ENCODE measurements around the gene RAB11FIP4. TPM values are rescaled to one million over a fixed set of nuclear protein-coding genes. Genes with fewer than 3 reads are reported as not detected.

The RAB11FIP4 gene
- total and polyA plus RNA-seq, 4 experiments from 2014 or later, result 8.3 to 47.4 (median 30.0) TPM

DNA sequence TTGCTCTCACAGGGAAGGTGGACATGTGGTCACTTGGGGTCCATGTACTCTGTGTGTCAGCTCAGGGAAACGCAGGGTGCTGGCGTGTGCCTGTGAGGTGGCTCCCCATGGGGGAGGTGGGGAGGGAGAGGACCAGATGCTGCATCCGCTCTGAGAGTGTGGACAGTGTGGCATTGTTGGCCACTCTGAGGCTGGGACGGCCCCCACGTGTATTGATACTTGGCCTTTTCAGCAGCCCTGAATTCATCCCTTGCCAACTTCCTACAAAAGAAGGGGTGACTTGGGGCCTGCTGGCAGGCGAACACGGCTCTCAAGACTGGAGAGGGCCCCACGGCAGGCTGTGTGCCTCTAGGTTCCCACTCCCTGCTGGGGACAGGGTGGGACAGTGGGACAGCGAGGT lies 120.1 kb downstream of the RAB11FIP4 start:
- Histone ChIP-seq H3K36me3 (ENCODE audit: insufficient read depth, low read length) (no peaks in the 10 kb centered on the region), H3K4me1 (ENCODE audit: insufficient read depth, low read length) (peaks cover 52% of the 10 kb centered on the region), H3K4me3 (ENCODE audit: low read length in 2 of 2) (no peak overlapping the region), H3K9me3 (ENCODE audit: control insufficient read depth in 1 of 2, low read length in 2 of 2) (no peaks in the 10 kb centered on the region), H3K27ac (ENCODE audit: low read depth, low read length) (peak overlapping the region; percentile 72), H3K27me3 (ENCODE audit: insufficient read depth, low read length) (no peaks in the 10 kb centered on the region)
- Mint-ChIP-seq H3K4me3 (peak overlapping the region in 1 of 8 donors; percentile 43), H3K4me1 (peaks cover 35 to 79% (median 53%) of the 10 kb centered on the region in 4 donors), H3K27me3 (no peaks in the 10 kb centered on the region), H3K9me3 (no peaks in the 10 kb centered on the region), H3K27ac (peak overlapping the region in 6 of 7 donors; percentile 94 to 99 (median 98)), H3K36me3 (peaks cover 3 to 4% of the 10 kb centered on the region in 2 donors)
- DNase-seq, result no peak
- intact Hi-C loops (cut with micrococcal nuclease), result no loop called here
- ChIA-PET POLR2A (ENCODE audit: partially characterized antibody) (interaction anchor here (0.8 to 11.1 kb wide), 3 partner anchors 10 to 41 kb away, joined by 3 to 332 read pairs (median 3); no protein-coding TSS in a partner anchor), CTCF (ENCODE audit: partially characterized antibody) (interaction anchor here (0.8 to 5.4 kb wide), 6 partner anchors 13 to 144 kb away, joined by 3 to 51 read pairs (median 18); no protein-coding TSS in a partner anchor)

DNA sequence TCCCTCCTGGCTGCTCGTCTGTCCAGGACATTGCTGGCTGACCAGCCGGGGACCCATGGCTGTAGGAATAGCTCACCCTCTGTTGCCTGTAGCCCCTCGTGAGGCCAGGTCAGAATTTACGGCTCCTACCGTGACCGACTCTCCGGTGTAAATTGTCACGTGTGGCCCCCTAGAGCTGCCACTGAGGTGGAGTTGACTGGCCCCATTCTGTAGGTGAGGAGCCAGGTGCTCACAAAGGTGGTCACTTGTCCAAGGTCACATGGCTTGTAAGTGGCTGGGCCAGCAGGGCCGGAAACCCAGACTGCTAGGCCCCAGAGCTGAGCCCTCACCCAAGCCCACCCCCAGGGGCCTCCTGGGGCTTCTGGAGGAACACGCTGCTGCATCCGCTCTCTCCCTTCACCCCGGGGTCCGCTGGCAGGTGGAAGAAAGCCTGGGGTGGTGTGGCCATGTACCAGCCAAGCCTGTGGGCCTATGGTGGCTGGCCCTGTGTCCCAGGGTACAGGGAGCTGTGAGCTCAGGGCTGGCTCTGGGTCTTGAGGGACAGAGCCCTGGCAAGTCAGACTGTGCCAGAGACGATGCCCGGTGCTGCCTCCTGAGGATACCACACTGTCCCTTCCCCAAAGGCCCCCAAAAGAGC lies 120.7 kb downstream of the RAB11FIP4 start:
- intact Hi-C loops (cut with micrococcal nuclease), result no loop called here
- H3K27me3 ChIP-seq (ENCODE audit: insufficient read depth, low read length), result no peaks in the 10 kb centered on the region
- ChIA-PET CTCF (ENCODE audit: partially characterized antibody) (interaction anchor here (2.1 to 5.4 kb wide), 2 partner anchors 18 to 26 kb away, joined by 6 to 51 read pairs; no protein-coding TSS in a partner anchor), POLR2A (ENCODE audit: partially characterized antibody) (interaction anchor here (0.9 to 11.1 kb wide), 2 partner anchors 22 to 41 kb away, joined by 3 to 332 read pairs; no protein-coding TSS in a partner anchor)
- Mint-ChIP-seq H3K4me1 (peaks cover 31 to 74% (median 51%) of the 10 kb centered on the region in 4 donors), H3K9me3 (no peaks in the 10 kb centered on the region), H3K36me3 (peaks cover 3 to 4% of the 10 kb centered on the region in 2 donors), H3K4me3 (peak overlapping the region in 1 of 8 donors; percentile 61), H3K27me3 (no peaks in the 10 kb centered on the region), H3K27ac (peak overlapping the region in 6 of 7 donors; percentile 31 to 64 (median 48))
- H3K4me3 ChIP-seq (ENCODE audit: low read length in 2 of 2), result no peak overlapping the region
- H3K9me3 ChIP-seq (ENCODE audit: control insufficient read depth in 1 of 2, low read length in 2 of 2), result no peaks in the 10 kb centered on the region
- H3K4me1 ChIP-seq (ENCODE audit: insufficient read depth, low read length), result peaks cover 48% of the 10 kb centered on the region
- no peak for DNase-seq
- H3K27ac ChIP-seq (ENCODE audit: low read depth, low read length), result peak overlapping the region; percentile 72
- no peaks in the 10 kb centered on the region for H3K36me3 ChIP-seq (ENCODE audit: insufficient read depth, low read length)

DNA sequence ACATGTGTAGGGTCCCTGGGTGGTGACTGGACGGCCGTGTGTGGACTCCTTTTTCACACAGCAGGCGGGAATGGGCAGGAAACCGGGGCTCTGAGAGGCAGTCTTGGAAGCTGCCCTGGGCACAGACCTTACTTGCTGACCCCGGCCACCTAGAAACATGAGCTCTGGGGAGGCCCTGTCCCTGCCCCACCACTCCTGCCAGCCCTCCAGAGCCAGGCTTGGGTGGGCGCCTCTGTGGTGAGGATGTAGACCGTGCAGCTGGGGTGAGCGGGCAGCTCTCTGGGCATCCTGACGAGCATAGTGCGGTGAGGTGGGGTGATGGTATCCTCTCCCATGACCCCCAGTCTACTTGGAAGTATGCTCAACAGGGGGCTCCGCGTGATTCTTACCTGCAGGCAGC lies 121.3 kb downstream of the RAB11FIP4 start:
- no peaks in the 10 kb centered on the region for H3K27me3 ChIP-seq (ENCODE audit: insufficient read depth, low read length)
- ChIA-PET POLR2A (ENCODE audit: partially characterized antibody) (interaction anchor here (0.6 to 11.1 kb wide), 2 partner anchors 23 to 338 kb away, joined by 7 to 332 read pairs; no protein-coding TSS in a partner anchor), CTCF (ENCODE audit: partially characterized antibody) (interaction anchor here (5.4 kb wide), 1 partner anchor 19 kb away, joined by 51 read pairs; no protein-coding TSS in a partner anchor)
- no peak for DNase-seq
- Mint-ChIP-seq H3K4me1 (peaks cover 29 to 71% (median 48%) of the 10 kb centered on the region in 4 donors), H3K27ac (peak overlapping the region in 2 of 7 donors; percentile 40 to 64), H3K27me3 (no peaks in the 10 kb centered on the region), H3K4me3 (no peak overlapping the region), H3K9me3 (no peaks in the 10 kb centered on the region), H3K36me3 (peaks cover 3 to 6% of the 10 kb centered on the region in 2 donors)
- H3K27ac ChIP-seq (ENCODE audit: low read depth, low read length), result peak overlapping the region; percentile 72
- H3K4me1 ChIP-seq (ENCODE audit: insufficient read depth, low read length), result peaks cover 43% of the 10 kb centered on the region
- H3K9me3 ChIP-seq (ENCODE audit: control insufficient read depth in 1 of 2, low read length in 2 of 2), result no peaks in the 10 kb centered on the region
- H3K4me3 ChIP-seq (ENCODE audit: low read length in 2 of 2), result no peak overlapping the region
- no peaks in the 10 kb centered on the region for H3K36me3 ChIP-seq (ENCODE audit: insufficient read depth, low read length)
- intact Hi-C loops (cut with micrococcal nuclease), result no loop called here

DNA sequence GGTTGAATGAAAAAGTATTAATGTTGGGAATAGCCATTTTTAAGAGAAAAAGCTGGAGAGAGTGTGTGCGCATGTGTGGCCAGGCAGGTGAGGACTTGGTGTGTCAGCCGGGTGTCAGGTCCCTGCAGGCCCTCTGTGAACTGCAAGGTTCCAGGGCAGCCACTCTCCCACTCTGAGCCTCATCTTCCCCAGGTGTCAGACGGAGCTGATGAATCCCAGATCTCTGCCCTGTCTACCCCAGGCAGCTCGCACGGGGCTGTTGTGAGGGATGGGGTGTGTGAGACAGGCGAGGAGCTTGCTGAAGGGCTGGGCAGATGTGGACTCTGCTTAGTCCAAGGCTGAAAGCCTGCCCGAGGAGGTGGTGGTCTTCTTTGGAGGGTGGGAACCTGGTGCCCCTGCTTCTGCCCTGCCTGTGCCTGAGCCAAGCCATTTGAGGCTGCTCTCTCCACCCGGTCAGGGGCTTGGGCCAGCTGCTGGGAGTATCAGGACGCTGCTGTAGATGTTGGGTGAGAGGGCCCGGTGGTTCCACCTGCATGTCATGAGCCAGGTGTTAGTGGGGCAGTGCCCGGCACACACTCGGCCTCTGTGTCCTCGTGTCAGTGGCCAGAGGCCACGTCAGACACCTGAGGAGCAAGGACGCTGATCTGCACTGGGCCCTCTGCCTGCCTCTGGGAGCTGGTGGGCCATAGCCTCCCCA lies 122.4 kb downstream of the RAB11FIP4 start:
- H3K9me3 Mint-ChIP-seq, result no peaks in the 10 kb centered on the region
- H3K4me3 Mint-ChIP-seq, result no peak overlapping the region
- CTCF ChIA-PET (ENCODE audit: partially characterized antibody), result interaction anchor here (2.5 kb wide), 1 partner anchor 11 kb away, joined by 11 read pairs; no protein-coding TSS in a partner anchor
- H3K27ac Mint-ChIP-seq, result peak overlapping the region in 5 of 7 donors; percentile 8 to 75 (median 57)
- Histone ChIP-seq H3K27ac (ENCODE audit: low read depth, low read length) (no peak overlapping the region), H3K9me3 (ENCODE audit: control insufficient read depth in 1 of 2, low read length in 2 of 2) (no peaks in the 10 kb centered on the region), H3K4me1 (ENCODE audit: insufficient read depth, low read length) (peaks cover 34% of the 10 kb centered on the region), H3K4me3 (ENCODE audit: low read length in 2 of 2) (no peak overlapping the region), H3K36me3 (ENCODE audit: insufficient read depth, low read length) (peaks cover 5% of the 10 kb centered on the region), H3K27me3 (ENCODE audit: insufficient read depth, low read length) (no peaks in the 10 kb centered on the region)
- DNase-seq, result no peak
- H3K4me1 Mint-ChIP-seq, result peaks cover 22 to 60% (median 38%) of the 10 kb centered on the region in 4 donors
- H3K27me3 Mint-ChIP-seq, result no peaks in the 10 kb centered on the region
- POLR2A ChIA-PET (ENCODE audit: partially characterized antibody), result interaction anchor here (11.1 kb wide), 1 partner anchor 24 kb away, joined by 332 read pairs; no protein-coding TSS in a partner anchor
- intact Hi-C loops (cut with micrococcal nuclease), result no loop called here
- H3K36me3 Mint-ChIP-seq, result peaks cover 6 to 10% of the 10 kb centered on the region in 2 donors

DNA sequence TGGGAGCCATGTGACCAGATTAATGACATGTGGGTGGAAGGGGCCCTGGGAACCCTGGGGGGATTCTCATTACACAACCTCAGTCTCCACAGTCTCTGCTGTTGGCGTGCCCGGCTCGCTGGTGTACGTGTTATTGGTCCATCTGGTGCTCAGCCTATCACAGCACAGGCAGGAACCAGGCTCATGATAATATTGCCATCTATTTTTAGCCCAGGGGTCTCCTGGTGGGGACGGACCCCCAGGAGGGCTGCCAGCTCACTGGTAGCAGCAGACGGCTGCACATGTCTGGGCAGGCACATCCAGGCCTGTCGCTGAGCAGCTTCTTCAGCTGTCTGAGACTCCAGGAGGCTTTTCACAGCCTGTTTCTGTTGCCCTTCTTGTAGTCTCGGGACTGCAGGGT lies 123.8 kb downstream of the RAB11FIP4 start:
- H3K4me1 Mint-ChIP-seq, result peaks cover 13 to 47% (median 27%) of the 10 kb centered on the region in 4 donors
- POLR2A ChIA-PET (ENCODE audit: partially characterized antibody), result interaction anchor here (11.1 kb wide), 1 partner anchor 25 kb away, joined by 332 read pairs; no protein-coding TSS in a partner anchor
- Histone ChIP-seq H3K4me1 (ENCODE audit: insufficient read depth, low read length) (peaks cover 21% of the 10 kb centered on the region), H3K27me3 (ENCODE audit: insufficient read depth, low read length) (no peaks in the 10 kb centered on the region), H3K4me3 (ENCODE audit: low read length in 2 of 2) (no peak overlapping the region), H3K27ac (ENCODE audit: low read depth, low read length) (no peak overlapping the region), H3K9me3 (ENCODE audit: control insufficient read depth in 1 of 2, low read length in 2 of 2) (no peaks in the 10 kb centered on the region), H3K36me3 (ENCODE audit: insufficient read depth, low read length) (peaks cover 5% of the 10 kb centered on the region)
- H3K36me3 Mint-ChIP-seq, result peaks cover 9 to 16% of the 10 kb centered on the region in 2 donors
- H3K27me3 Mint-ChIP-seq, result no peaks in the 10 kb centered on the region
- CTCF ChIA-PET (ENCODE audit: partially characterized antibody), result interaction anchor here (0.9 to 2.5 kb wide), 3 partner anchors 10 to 76 kb away, joined by 3 to 11 read pairs (median 4); no protein-coding TSS in a partner anchor
- H3K27ac Mint-ChIP-seq, result peak overlapping the region in 2 of 7 donors; percentile 30 to 72
- no peaks in the 10 kb centered on the region for H3K9me3 Mint-ChIP-seq
- no peak overlapping the region for H3K4me3 Mint-ChIP-seq
- intact Hi-C loops (cut with micrococcal nuclease), result no loop called here
- no peak for DNase-seq

DNA sequence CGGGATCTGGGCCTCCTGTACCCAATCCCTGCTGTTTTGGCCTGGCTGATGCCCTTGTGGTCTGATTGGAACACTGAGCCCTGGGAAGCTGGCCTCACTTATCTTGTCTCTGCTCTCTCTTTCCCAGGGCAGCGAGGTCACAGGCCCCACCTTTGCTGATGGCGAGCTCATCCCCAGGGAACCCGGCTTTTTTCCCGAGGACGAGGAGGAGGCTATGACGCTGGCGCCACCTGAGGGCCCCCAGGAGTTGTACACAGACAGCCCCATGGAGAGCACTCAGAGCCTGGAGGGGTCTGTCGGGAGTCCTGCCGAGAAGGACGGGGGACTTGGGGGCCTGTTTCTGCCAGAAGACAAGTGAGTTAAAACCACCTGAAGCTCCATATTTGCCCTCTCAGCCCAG lies 126.0 kb downstream of the RAB11FIP4 start:
- peak overlapping the region in 1 of 7 donors; percentile 79 for H3K27ac Mint-ChIP-seq
- peaks cover 6 to 27% (median 16%) of the 10 kb centered on the region in 4 donors for H3K4me1 Mint-ChIP-seq
- intact Hi-C loops (cut with micrococcal nuclease), result no loop called here
- no peaks in the 10 kb centered on the region for H3K27me3 Mint-ChIP-seq
- no peaks in the 10 kb centered on the region for H3K9me3 Mint-ChIP-seq
- no peaks in the 10 kb centered on the region for H3K4me1 ChIP-seq (ENCODE audit: insufficient read depth, low read length)
- H3K4me3 ChIP-seq (ENCODE audit: low read length in 2 of 2), result no peak overlapping the region
- no peak for DNase-seq
- peaks cover 9% of the 10 kb centered on the region for H3K36me3 ChIP-seq (ENCODE audit: insufficient read depth, low read length)
- POLR2A ChIA-PET (ENCODE audit: partially characterized antibody), result interaction anchor here (1.0 to 11.1 kb wide), 3 partner anchors 9 to 80 kb away, joined by 3 to 332 read pairs (median 5); no protein-coding TSS in a partner anchor
- peak overlapping the region in 1 of 8 donors; percentile 20 for H3K4me3 Mint-ChIP-seq
- no peaks in the 10 kb centered on the region for H3K27me3 ChIP-seq (ENCODE audit: insufficient read depth, low read length)
- H3K36me3 Mint-ChIP-seq, result peaks cover 17 to 32% of the 10 kb centered on the region in 2 donors
- no peaks in the 10 kb centered on the region for H3K9me3 ChIP-seq (ENCODE audit: control insufficient read depth in 1 of 2, low read length in 2 of 2)
- CTCF ChIA-PET (ENCODE audit: partially characterized antibody), result interaction anchor here (0.6 to 2.9 kb wide), 9 partner anchors 18 to 460 kb away, joined by 3 to 22 read pairs (median 3); no protein-coding TSS in a partner anchor
- H3K27ac ChIP-seq (ENCODE audit: low read depth, low read length), result no peak overlapping the region
